Endothelial cell of umbilical vein (primary cell): ENCODE results near the gene DUSP5. TPM values are rescaled to one million over a fixed set of nuclear protein-coding genes. Genes with fewer than 3 reads are reported as not detected.

Experiments
- BruUV-seq: library from RNA; stranded (reverse); fragments of 400-500 nt; replicated peaks from 2 replicates; lab custom pipeline; 2021; lab: Mats Ljungman, UMichigan
- CTCF ChIA-PET: fragments of 300-600, 350-600 bp; sonication (Branson Sonifier 250); formaldehyde crosslinking; loops from one replicate; lab custom pipeline; 2021; ENCODE audit warnings: antibody characterized with exemption, inconsistent platforms; lab: Charles Lee
- POLR2A ChIA-PET: fragments of 300-600, 350-600 bp; sonication (Branson Sonifier 250); formaldehyde crosslinking; loops from one replicate; lab custom pipeline; 2021; ENCODE audit warnings: antibody characterized with exemption, inconsistent platforms; lab: Charles Lee
- DNase-seq: peaks from one replicate; pipeline ENCODE4 v3.0.0-alpha.2; 2011; ENCODE audit warnings: low read depth, low spot score
- FAIRE-seq: peaks from 2 replicates; lab custom pipeline; 2011; peaks lifted over from hg19 to GRCh38; lab: Jason Lieb, UNC
- H2AFZ ChIP-seq: 2 replicates; pipeline ENCODE4 v1.6.0; 2012; ENCODE audit warnings: low read depth, low read length, control low read depth, inconsistent platforms
- H3K27ac ChIP-seq: 2 replicates; pipeline ENCODE4 v1.5.1; 2011; ENCODE audit warnings: low read depth, mild to moderate bottlenecking, control low read depth, low read length, moderate library complexity; ENCODE audit not compliant: insufficient read depth
- H3K27me3 ChIP-seq, 2 experiments: 2 replicates each; pipeline versions ENCODE4 v1.6.0 to v1.6.1; 2011; ENCODE audit warnings: low read length in 2 of 2, mixed read lengths in 1 of 2; ENCODE audit not compliant: control insufficient read depth in 2 of 2, insufficient read depth in 2 of 2
- H3K36me3 ChIP-seq, 2 experiments: 2 replicates in 1 of 2; 3 replicates in 1 of 2; pipeline ENCODE4 v1.5.1; 2011; ENCODE audit warnings: low read length in 2 of 2, mild to moderate bottlenecking in 1 of 2, moderate library complexity in 1 of 2; ENCODE audit not compliant: control insufficient read depth in 2 of 2, insufficient read depth in 2 of 2; ENCODE audit errors: extremely low read depth in 1 of 2
- H3K4me1 ChIP-seq: 3 replicates; pipeline ENCODE4 v1.5.1; 2011; ENCODE audit warnings: mild to moderate bottlenecking, low read length; ENCODE audit not compliant: control insufficient read depth, insufficient read depth; ENCODE audit errors: extremely low read depth
- H3K4me2 ChIP-seq: 2 replicates; pipeline ENCODE4 v1.6.1; 2011; ENCODE audit warnings: low read length, control low read depth, mixed read lengths; ENCODE audit not compliant: insufficient read depth
- H3K4me3 ChIP-seq, 3 experiments: fragments of 200-600 bp in 1 of 3; sonication (generic), shearing (Covaris generic) in 1 of 3; replicated peaks in 1 of 3; 2 replicates each; pipeline ENCODE4 v1.5.1; 2011 to 2016; ENCODE audit warnings: control low read depth in 3 of 3, low read length in 3 of 3, mild to moderate bottlenecking in 2 of 3, inconsistent platforms in 1 of 3, low read depth in 1 of 3, moderate library complexity in 1 of 3; ENCODE audit not compliant: insufficient read depth in 1 of 3
- H3K79me2 ChIP-seq: 2 replicates; pipeline ENCODE4 v1.6.0; 2012; ENCODE audit warnings: low read length, inconsistent platforms; ENCODE audit not compliant: control insufficient read depth, insufficient read depth
- H3K9ac ChIP-seq: replicated peaks from 2 replicates; pipeline ENCODE3; 2011; ENCODE audit warnings: low read length, control low read depth; ENCODE audit not compliant: insufficient read depth; ENCODE audit errors: extremely low read depth
- H3K9me1 ChIP-seq: replicated peaks from 3 replicates; pipeline ENCODE4 v1.6.0; 2011; ENCODE audit warnings: mild to moderate bottlenecking, low read length; ENCODE audit not compliant: control insufficient read depth, insufficient read depth; ENCODE audit errors: extremely low read depth
- H3K9me3 ChIP-seq: replicated peaks from 2 replicates; pipeline ENCODE4 v1.5.1; 2012; ENCODE audit warnings: low read length, inconsistent platforms; ENCODE audit not compliant: control insufficient read depth, insufficient read depth
- H4K20me1 ChIP-seq: replicated peaks from 2 replicates; pipeline ENCODE3; 2011; ENCODE audit warnings: mild to moderate bottlenecking, low read length; ENCODE audit not compliant: control insufficient read depth, insufficient read depth; ENCODE audit errors: extremely low read depth
- CTCF ChIP-seq, 2 donors: IDR thresholded peaks; 1 replicate in 1 of 2; 2 replicates in 1 of 2; pipeline ENCODE4 v1.5.1; 2011; ENCODE audit warnings: low read length in 2 of 2, mild to moderate bottlenecking in 2 of 2, moderate library complexity in 2 of 2, control low read depth in 1 of 2, inconsistent platforms in 1 of 2, low read depth in 1 of 2; ENCODE audit not compliant: insufficient read depth in 1 of 2; ENCODE audit errors: extremely low read depth in 1 of 2
- FOS ChIP-seq: IDR thresholded peaks from 2 replicates; pipeline ENCODE4 v1.6.1; 2011; ENCODE audit warnings: mild to moderate bottlenecking, low read length, moderate library complexity, borderline replicate concordance; ENCODE audit not compliant: insufficient read depth
- GATA2 ChIP-seq: IDR thresholded peaks from 2 replicates; pipeline ENCODE4 v1.7.0; 2011; ENCODE audit warnings: low read depth, mild to moderate bottlenecking, moderate library complexity, mixed read lengths, low read length; ENCODE audit not compliant: insufficient read length, insufficient read depth
- JUN ChIP-seq: IDR thresholded peaks from 2 replicates; pipeline ENCODE4 v1.6.1; 2011; ENCODE audit warnings: borderline replicate concordance, low read depth; ENCODE audit not compliant: insufficient read length, insufficient read depth
- MAX ChIP-seq: IDR thresholded peaks from 2 replicates; pipeline ENCODE4 v1.6.1; 2011; ENCODE audit not compliant: insufficient read depth, insufficient read length
- POLR2A ChIP-seq: IDR thresholded peaks from 2 replicates; pipeline ENCODE4 v1.6.1; 2012; ENCODE audit warnings: low read depth, mild to moderate bottlenecking, control low read depth, low read length
- POLR2AphosphoS5 ChIP-seq: IDR thresholded peaks from 2 replicates; pipeline ENCODE4 v1.6.1; 2012; ENCODE audit warnings: low read depth, mild to moderate bottlenecking, control low read depth, low read length, moderate library complexity; ENCODE audit not compliant: insufficient read depth
- dilution Hi-C: fragments of 300-500 bp; cut with MboI; formaldehyde crosslinking; loops from one replicate; pipeline ENCODE4 v1.15.0; 2019; ENCODE audit warnings: low sequenced_read_pairs; ENCODE audit not compliant: extremely low pct_ligation_motif_present
- intact Hi-C: fragments of 100-400 bp; cut with micrococcal nuclease; formaldehyde crosslinking; loops from one replicate; pipeline ENCODE4 v1.10.0; 2022
- polyA plus RNA-seq, 4 experiments: library from polyadenylated mRNA; depleted of rRNA in 3 of 4; stranded (reverse) in 3 of 4; unstranded in 1 of 4; fragments of >200 nt; gene quantifications; 2 replicates each; pipeline versions ENCODE4 v1.2.1 to v1.2.3, GENCODE V29; 2011 to 2012; ENCODE audit warnings: missing spikeins in 1 of 4
- total RNA-seq: library from RNA; stranded (reverse); gene quantifications from 2 replicates; pipeline ENCODE4 v1.2.3, GENCODE V29; 2021

Gene DUSP5
- total and polyA plus RNA-seq, 2 donors (not counting 3 experiments of a cell fraction or from before 2014, with no cell fraction given), result 12.2 to 25.2 TPM

GRCh38 chr10:110524179-110524858, 26.6 kb downstream of the DUSP5 start:
- peaks cover 45% of the 10 kb centered on the region for H3K4me1 ChIP-seq
- no peak for FAIRE-seq
- dilution Hi-C loops (no loop called here), intact Hi-C loops (no loop called here)
- H3K27ac ChIP-seq, result no peak overlapping the region
- no peak for DNase-seq
- TF ChIP-seq FOS (no peak), MAX (no peak), GATA2 (no peak), CTCF (IDR thresholded peaks at IDR 0.05; ENCODE audit: extremely low read depth in 1 of 2, insufficient read depth in 1 of 2, low read depth in 1 of 2, low read length in 2 of 2) (no peak), JUN (no peak), POLR2AphosphoS5 (no peak), POLR2A (no peak)
- H3K4me2 ChIP-seq, result no peak overlapping the region
- H4K20me1 ChIP-seq, result no peaks in the 10 kb centered on the region
- H3K27me3 ChIP-seq, result no peaks in the 10 kb centered on the region
- CTCF ChIA-PET, result interaction anchor here (0.6 kb wide), 1 partner anchor 517 kb away, joined by 3 read pairs; the partner anchor contains the start of gene ADD3
- no peak overlapping the region for H2AFZ ChIP-seq
- no peak overlapping the region for H3K4me3 ChIP-seq
- H3K9me3 ChIP-seq, result no peaks in the 10 kb centered on the region
- POLR2A ChIA-PET, result interaction anchor here (0.8 kb wide), 1 partner anchor 12 kb away, joined by 3 read pairs; no protein-coding TSS in a partner anchor
- no peaks in the 10 kb centered on the region for H3K79me2 ChIP-seq
- BruUV-seq, result no TSS peak
- no peaks in the 10 kb centered on the region for H3K9me1 ChIP-seq
- H3K9ac ChIP-seq, result no peak overlapping the region
- H3K36me3 ChIP-seq, result no peaks in the 10 kb centered on the region
